ENCODE data around the gene IGFALS.
"Not testable (repeated sequence)": the region's sequence is repeated elsewhere in the genome, so short reads cannot be mapped to it uniquely, and the experiment has no call there.

Gene IGFALS

DNA sequence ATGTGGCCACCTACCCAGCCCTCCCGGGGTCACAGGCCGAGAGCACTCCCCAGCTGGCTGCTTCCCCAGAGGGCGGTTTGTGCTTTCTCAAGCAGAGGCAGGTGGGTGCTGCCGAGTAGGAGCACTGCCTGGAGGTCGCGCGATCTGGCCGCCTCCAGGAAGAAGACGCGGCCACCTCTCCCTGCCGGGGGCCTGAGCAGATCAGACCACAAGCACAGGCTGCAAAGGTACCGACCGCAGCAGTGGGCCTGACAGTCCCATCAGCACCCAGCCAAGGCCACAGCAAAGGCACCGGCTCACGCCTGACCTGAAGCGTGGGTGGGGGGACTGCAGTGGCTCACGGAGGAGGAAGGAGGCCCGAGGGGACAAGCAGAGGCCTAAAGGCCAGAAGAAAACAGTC, 15.2 kb upstream of the IGFALS start:
- Histone ChIP-seq H2BK5ac (ENCODE audit: low read depth, low read length, poor library complexity, severe bottlenecking) (no peak overlapping the region), H2BK120ac (ENCODE audit: low read depth, low read length) (no peak overlapping the region), H3K9me3 (ENCODE audit: control insufficient read depth, low read length) (no peaks in the 10 kb centered on the region), H3K4ac (ENCODE audit: low read depth in 1 of 2, low read length in 2 of 2) (no peak overlapping the region), H4K8ac (ENCODE audit: low read length) (no peak overlapping the region), H3K4me2 (ENCODE audit: low read length, poor library complexity, severe bottlenecking) (no peak overlapping the region), H2AK5ac (ENCODE audit: low read length, severe bottlenecking) (no peak overlapping the region), H4K91ac (ENCODE audit: low read length) (peak overlapping the region; percentile 34), H2BK12ac (ENCODE audit: low read length in 2 of 2) (no peak overlapping the region), H2AFZ (ENCODE audit: low read depth, low read length) (no peak overlapping the region), H3K4me1 (ENCODE audit: control insufficient read depth, insufficient read depth, low read depth, low read length) (peaks cover 7% of the 10 kb centered on the region), H3K9ac (ENCODE audit: low read length) (no peak overlapping the region), H3K18ac (ENCODE audit: low read depth in 1 of 2, low read length in 2 of 2) (no peak overlapping the region), H3K4me3 (ENCODE audit: insufficient read depth in 1 of 2, low read depth in 1 of 2, low read length in 2 of 2) (no peak overlapping the region), H3K14ac (ENCODE audit: low read length in 2 of 2) (no peak overlapping the region), H3K23ac (ENCODE audit: low read length in 2 of 2) (no peak overlapping the region), H2BK15ac (ENCODE audit: low read depth, poor library complexity, severe bottlenecking) (no peak overlapping the region), H3K27ac (ENCODE audit: low read length, poor library complexity, severe bottlenecking) (no peak overlapping the region), H3K79me1 (replicated peaks; ENCODE audit: low read length, poor library complexity, severe bottlenecking) (peaks cover 18% of the 10 kb centered on the region), H3K27me3 (ENCODE audit: control insufficient read depth in 1 of 2, insufficient read depth in 1 of 2, low read length in 2 of 2) (no peaks in the 10 kb centered on the region), H3K36me3 (ENCODE audit: control insufficient read depth in 1 of 2, insufficient read depth in 2 of 2, low read depth in 1 of 2, low read length in 2 of 2) (peaks cover 36 to 54% of the 10 kb centered on the region in 2 experiments)
- no peak for DNase-seq
- WGBS, result 89% methylated on average over 18 of the region's 18 CpGs

DNA sequence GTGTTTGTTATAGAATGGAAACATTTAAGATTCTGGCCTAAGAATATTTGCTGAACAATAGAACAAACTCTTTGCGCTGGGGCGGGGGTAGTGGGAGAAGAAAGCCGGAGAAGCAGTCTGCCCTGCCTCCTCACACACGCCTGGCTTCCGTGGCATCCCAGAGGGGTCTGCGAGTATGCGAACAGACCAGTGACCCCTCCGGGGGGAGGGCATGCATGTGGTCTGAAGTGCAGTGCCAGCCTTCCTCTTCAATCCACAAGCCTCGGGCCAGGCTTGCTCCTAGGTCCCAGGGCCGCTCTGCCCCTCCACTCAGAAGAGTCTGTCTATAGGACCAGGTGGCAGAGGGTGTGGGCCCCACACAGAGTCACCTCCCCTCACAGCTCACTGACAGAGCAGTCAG, 14.1 kb upstream of the IGFALS start:
- H3K79me1 ChIP-seq (replicated peaks; ENCODE audit: low read length, poor library complexity, severe bottlenecking), result peaks cover 18% of the 10 kb centered on the region
- no peak overlapping the region for H3K9ac ChIP-seq (ENCODE audit: low read length)
- no peak overlapping the region for H3K27ac ChIP-seq (ENCODE audit: low read length, poor library complexity, severe bottlenecking)
- no peak overlapping the region for H2BK120ac ChIP-seq (ENCODE audit: low read depth, low read length)
- H4K91ac ChIP-seq (ENCODE audit: low read length), result no peak overlapping the region
- H3K4me3 ChIP-seq (ENCODE audit: insufficient read depth in 1 of 2, low read depth in 1 of 2, low read length in 2 of 2), result no peak overlapping the region
- WGBS, result 92% methylated on average over 10 of the region's 10 CpGs
- H3K14ac ChIP-seq (ENCODE audit: low read length in 2 of 2), result no peak overlapping the region
- peaks cover 32 to 53% of the 10 kb centered on the region in 2 experiments for H3K36me3 ChIP-seq (ENCODE audit: control insufficient read depth in 1 of 2, insufficient read depth in 2 of 2, low read depth in 1 of 2, low read length in 2 of 2)
- no peak overlapping the region for H2AFZ ChIP-seq (ENCODE audit: low read depth, low read length)
- H2AK5ac ChIP-seq (ENCODE audit: low read length, severe bottlenecking), result no peak overlapping the region
- no peak overlapping the region for H3K4ac ChIP-seq (ENCODE audit: low read depth in 1 of 2, low read length in 2 of 2)
- no peak overlapping the region for H3K23ac ChIP-seq (ENCODE audit: low read length in 2 of 2)
- no peak overlapping the region for H2BK5ac ChIP-seq (ENCODE audit: low read depth, low read length, poor library complexity, severe bottlenecking)
- no peak overlapping the region for H4K8ac ChIP-seq (ENCODE audit: low read length)
- H2BK12ac ChIP-seq (ENCODE audit: low read length in 2 of 2), result no peak overlapping the region
- H3K4me2 ChIP-seq (ENCODE audit: low read length, poor library complexity, severe bottlenecking), result no peak overlapping the region
- H3K4me1 ChIP-seq (ENCODE audit: control insufficient read depth, insufficient read depth, low read depth, low read length), result peaks cover 2% of the 10 kb centered on the region
- no peaks in the 10 kb centered on the region for H3K9me3 ChIP-seq (ENCODE audit: control insufficient read depth, low read length)
- H3K27me3 ChIP-seq (ENCODE audit: control insufficient read depth in 1 of 2, insufficient read depth in 1 of 2, low read length in 2 of 2), result no peaks in the 10 kb centered on the region
- no peak for DNase-seq
- H3K18ac ChIP-seq (ENCODE audit: low read depth in 1 of 2, low read length in 2 of 2), result no peak overlapping the region
- H2BK15ac ChIP-seq (ENCODE audit: low read depth, poor library complexity, severe bottlenecking), result no peak overlapping the region

DNA sequence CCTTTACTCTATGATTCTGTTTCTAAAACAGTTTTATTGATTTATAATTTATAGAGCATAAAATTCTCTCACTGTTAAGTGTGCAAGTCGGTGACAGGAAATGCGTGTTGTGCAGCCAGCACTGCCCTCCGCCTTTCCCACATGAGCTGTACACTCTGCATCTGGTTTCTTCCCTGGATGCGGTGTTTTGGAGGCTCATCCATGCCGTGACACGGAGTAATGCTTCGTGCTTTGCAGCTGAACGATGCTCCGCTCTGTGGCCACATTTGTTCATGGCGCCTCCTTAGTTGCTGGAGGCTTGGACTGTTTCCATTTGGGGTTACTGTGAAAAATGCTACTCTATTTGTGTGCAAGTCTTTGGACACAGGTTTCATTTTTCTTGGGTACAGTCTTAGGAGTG, 7.2 kb upstream of the IGFALS start:
- Histone ChIP-seq H3K79me1 (replicated peaks; ENCODE audit: low read length, poor library complexity, severe bottlenecking) (no peaks in the 10 kb centered on the region), H3K27ac (ENCODE audit: low read length, poor library complexity, severe bottlenecking) (no peak overlapping the region), H2AFZ (ENCODE audit: low read depth, low read length) (no peak overlapping the region), H3K14ac (ENCODE audit: low read length in 2 of 2) (no peak overlapping the region), H3K9ac (ENCODE audit: low read length) (no peak overlapping the region), H2BK15ac (ENCODE audit: low read depth, poor library complexity, severe bottlenecking) (no peak overlapping the region), H3K4me3 (ENCODE audit: insufficient read depth in 1 of 2, low read depth in 1 of 2, low read length in 2 of 2) (no peak overlapping the region), H3K4me2 (ENCODE audit: low read length, poor library complexity, severe bottlenecking) (no peak overlapping the region), H3K4ac (ENCODE audit: low read depth in 1 of 2, low read length in 2 of 2) (no peak overlapping the region), H2BK120ac (ENCODE audit: low read depth, low read length) (no peak overlapping the region), H4K91ac (ENCODE audit: low read length) (no peak overlapping the region), H4K8ac (ENCODE audit: low read length) (no peak overlapping the region), H3K4me1 (ENCODE audit: control insufficient read depth, insufficient read depth, low read depth, low read length) (no peaks in the 10 kb centered on the region), H2BK5ac (ENCODE audit: low read depth, low read length, poor library complexity, severe bottlenecking) (no peak overlapping the region), H3K18ac (ENCODE audit: low read depth in 1 of 2, low read length in 2 of 2) (no peak overlapping the region), H3K23ac (ENCODE audit: low read length in 2 of 2) (no peak overlapping the region), H3K9me3 (ENCODE audit: control insufficient read depth, low read length) (peaks cover 7% of the 10 kb centered on the region), H2BK12ac (ENCODE audit: low read length in 2 of 2) (no peak overlapping the region), H2AK5ac (ENCODE audit: low read length, severe bottlenecking) (no peak overlapping the region), H3K36me3 (ENCODE audit: control insufficient read depth in 1 of 2, insufficient read depth in 2 of 2, low read depth in 1 of 2, low read length in 2 of 2) (peaks cover 5 to 10% of the 10 kb centered on the region in 2 experiments), H3K27me3 (ENCODE audit: control insufficient read depth in 1 of 2, insufficient read depth in 1 of 2, low read length in 2 of 2) (no peaks in the 10 kb centered on the region)
- WGBS, result 82% methylated on average over 10 of the region's 10 CpGs
- no peak for DNase-seq

DNA sequence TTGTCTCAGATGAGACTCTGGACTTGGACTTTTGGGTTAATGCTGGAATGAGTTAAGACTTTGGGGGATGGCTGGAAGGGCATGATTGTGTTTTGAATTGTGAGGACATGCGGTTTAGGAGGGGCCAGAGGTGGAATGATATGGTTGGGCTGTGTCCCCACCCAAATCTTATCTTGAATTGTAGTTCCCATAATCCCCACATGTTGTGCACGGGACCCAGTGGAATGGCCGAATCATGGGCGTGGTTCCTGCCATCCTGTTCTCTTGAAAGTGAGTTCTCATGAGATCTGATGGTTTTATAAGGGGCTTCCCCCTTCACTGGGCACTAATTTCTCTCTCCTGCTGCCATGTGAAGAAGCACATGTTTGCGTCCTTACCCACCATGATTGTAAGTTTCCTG, 5.8 kb upstream of the IGFALS start:
- not testable (repeated sequence) for H3K27me3 ChIP-seq (ENCODE audit: control insufficient read depth in 1 of 2, insufficient read depth in 1 of 2, low read length in 2 of 2)

More for the DNA sequence above, 5.8 kb upstream of the IGFALS start:
- not testable (repeated sequence) for DNase-seq; H3K23ac ChIP-seq (ENCODE audit: low read length in 2 of 2); H3K4me3 ChIP-seq (ENCODE audit: insufficient read depth in 1 of 2, low read depth in 1 of 2, low read length in 2 of 2); H3K36me3 ChIP-seq (ENCODE audit: control insufficient read depth in 1 of 2, insufficient read depth in 2 of 2, low read depth in 1 of 2, low read length in 2 of 2); H2AFZ ChIP-seq (ENCODE audit: low read depth, low read length); H2AK5ac ChIP-seq (ENCODE audit: low read length, severe bottlenecking); H3K9me3 ChIP-seq (ENCODE audit: control insufficient read depth, low read length); H4K91ac ChIP-seq (ENCODE audit: low read length); H3K18ac ChIP-seq (ENCODE audit: low read depth in 1 of 2, low read length in 2 of 2); H2BK15ac ChIP-seq (ENCODE audit: low read depth, poor library complexity, severe bottlenecking); H4K8ac ChIP-seq (ENCODE audit: low read length); H3K4me2 ChIP-seq (ENCODE audit: low read length, poor library complexity, severe bottlenecking); H3K79me1 ChIP-seq (replicated peaks; ENCODE audit: low read length, poor library complexity, severe bottlenecking); H2BK120ac ChIP-seq (ENCODE audit: low read depth, low read length); H2BK5ac ChIP-seq (ENCODE audit: low read depth, low read length, poor library complexity, severe bottlenecking); H2BK12ac ChIP-seq (ENCODE audit: low read length in 2 of 2); H3K9ac ChIP-seq (ENCODE audit: low read length); H3K14ac ChIP-seq (ENCODE audit: low read length in 2 of 2); H3K4me1 ChIP-seq (ENCODE audit: control insufficient read depth, insufficient read depth, low read depth, low read length); H3K27ac ChIP-seq (ENCODE audit: low read length, poor library complexity, severe bottlenecking); H3K4ac ChIP-seq (ENCODE audit: low read depth in 1 of 2, low read length in 2 of 2)
- 82% methylated on average over 4 of the region's 5 CpGs for WGBS

Measured in mesenchymal stem cell (in vitro differentiated cells and primary cell).